Measurements from ENCODE around the gene IFNGR1.
"Not testable (repeated sequence)": the region's sequence is repeated elsewhere in the genome, so short reads cannot be mapped to it uniquely, and the experiment has no call there.

Gene IFNGR1

GRCh38 chr6:137218917-137219663, at the start of gene IFNGR1:
TSS of gene IFNGR1 (minus strand) at chr6:137219385. CDS start at chr6:137219327, 58 bp downstream.
- DNase-seq, result peak; percentile 98

GRCh38 chr6:137268911-137269310, 49.7 kb upstream of the IFNGR1 start:
- no peak for DNase-seq

GRCh38 chr6:137266309-137266586, 47.1 kb upstream of the IFNGR1 start:
- DNase-seq, result no peak

- DNase-seq, result no peak
Measured at GRCh38 chr6:137265561-137266308, 46.5 kb upstream of the IFNGR1 start.

GRCh38 chr6:137264311-137265075, 45.3 kb upstream of the IFNGR1 start:
- no peak for DNase-seq

GRCh38 chr6:137261761-137262160, 42.6 kb upstream of the IFNGR1 start:
- DNase-seq, result no peak

GRCh38 chr6:137261361-137261760, 42.2 kb upstream of the IFNGR1 start:
- DNase-seq, result no peak

- DNase-seq, result no peak
Measured at GRCh38 chr6:137260217-137260616, 41.0 kb upstream of the IFNGR1 start.

GRCh38 chr6:137259349-137259748, 40.2 kb upstream of the IFNGR1 start:
- DNase-seq, result no peak

- DNase-seq, result no peak
Measured at GRCh38 chr6:137258170-137258569, 39.0 kb upstream of the IFNGR1 start.

- no peak for DNase-seq
Measured at GRCh38 chr6:137256350-137257103, 37.3 kb upstream of the IFNGR1 start.

- no peak for DNase-seq
Measured at GRCh38 chr6:137254966-137255365, 35.8 kb upstream of the IFNGR1 start.

GRCh38 chr6:137254430-137254829, 35.2 kb upstream of the IFNGR1 start:
- DNase-seq, result not testable (repeated sequence)

- no peak for DNase-seq
Measured at GRCh38 chr6:137248702-137249101, 29.5 kb upstream of the IFNGR1 start.

GRCh38 chr6:137247724-137248123, 28.5 kb upstream of the IFNGR1 start:
- no peak for DNase-seq

GRCh38 chr6:137246791-137247202, 27.6 kb upstream of the IFNGR1 start:
- DNase-seq, result no peak

- no peak for DNase-seq
Measured at GRCh38 chr6:137246164-137246563, 27.0 kb upstream of the IFNGR1 start.

GRCh38 chr6:137241481-137242038, 22.4 kb upstream of the IFNGR1 start:
- DNase-seq, result no peak

GRCh38 chr6:137240168-137240567, 21.0 kb upstream of the IFNGR1 start:
- DNase-seq, result no peak

GRCh38 chr6:137237413-137238170, 18.4 kb upstream of the IFNGR1 start:
- DNase-seq, result no peak

- no peak for DNase-seq
Measured at GRCh38 chr6:137236581-137237355, 17.6 kb upstream of the IFNGR1 start.

All from activated effector memory CD4-positive, alpha-beta T cell treated with anti-CD3 and anti-CD28 coated beads, Interleukin-2, amount 50 U/mL, for 16 hours (primary cell).